Measurements from ENCODE around the gene PNRC2.

GRCh38 chr1:23953020-23953419 lies 6.6 kb upstream of the PNRC2 start:
- no peak for TF ChIP-seq CTCF (IDR thresholded peaks at IDR 0.05)
- TF ChIP-seq POLR2A (IDR thresholded peaks at IDR 0.05): no peak
